Central memory CD8-positive, alpha-beta T cell (primary cell): Measurements from ENCODE around the gene NUCKS1.

Experiments
- ATAC-seq: fragments of 150-1000 bp; cut with Tn5 transposase; replicated peaks from 2 replicates; pipeline ENCODE4 v1.10.0; 2022; ENCODE audit warnings: mild to moderate bottlenecking, moderate FRiP score, moderate number of reproducible peaks; ENCODE audit not compliant: poor library complexity, severe bottlenecking; ENCODE audit errors: extremely low read depth
- DNase-seq, 2 donors: peaks; one replicate each; pipeline ENCODE4 v3.0.0; 2021; ENCODE audit warnings: low spot score in 2 of 2
- H3K27ac Mint-ChIP-seq: one replicate; pipeline ENCODE4 v1.8.0; 2022; ENCODE audit warnings: low read depth, mild to moderate bottlenecking, moderate library complexity, mixed read lengths
- H3K27me3 Mint-ChIP-seq: one replicate; pipeline ENCODE4 v1.8.0; 2022; ENCODE audit warnings: mixed read lengths
- H3K36me3 Mint-ChIP-seq: one replicate; pipeline ENCODE4 v1.8.0; 2022; ENCODE audit warnings: mild to moderate bottlenecking, moderate library complexity, mixed read lengths; ENCODE audit not compliant: insufficient read depth
- H3K4me1 Mint-ChIP-seq: one replicate; pipeline ENCODE4 v1.8.0; 2022; ENCODE audit warnings: mixed read lengths
- H3K4me3 Mint-ChIP-seq: one replicate; pipeline ENCODE4 v1.8.0; 2022; ENCODE audit warnings: mild to moderate bottlenecking, moderate library complexity, mixed read lengths
- H3K9me3 Mint-ChIP-seq: one replicate; pipeline ENCODE4 v1.8.0; 2022; ENCODE audit warnings: mixed read lengths

Gene NUCKS1

GRCh38 chr1:205783433-205783795, 33.4 kb upstream of the NUCKS1 start:
- no peak for DNase-seq
- Mint-ChIP-seq H3K4me1 (peaks cover 13% of the 10 kb centered on the region), H3K27me3 (no peaks in the 10 kb centered on the region), H3K9me3 (no peaks in the 10 kb centered on the region), H3K36me3 (peaks cover 2% of the 10 kb centered on the region), H3K27ac (no peak overlapping the region), H3K4me3 (no peak overlapping the region)
- no peak for ATAC-seq

GRCh38 chr1:205782627-205783432, 32.8 kb upstream of the NUCKS1 start:
- no peak overlapping the region for H3K27ac Mint-ChIP-seq
- no peaks in the 10 kb centered on the region for H3K9me3 Mint-ChIP-seq
- no peak overlapping the region for H3K4me3 Mint-ChIP-seq
- peaks cover 18% of the 10 kb centered on the region for H3K4me1 Mint-ChIP-seq
- peak; percentile 36 for ATAC-seq
- H3K36me3 Mint-ChIP-seq, result peaks cover 2% of the 10 kb centered on the region
- no peak for DNase-seq
- H3K27me3 Mint-ChIP-seq, result no peaks in the 10 kb centered on the region

- H3K36me3 Mint-ChIP-seq, result peaks cover 4% of the 10 kb centered on the region
- no peak for ATAC-seq
Measured at GRCh38 chr1:205780335-205780734, 30.4 kb upstream of the NUCKS1 start.

GRCh38 chr1:205777994-205778393, 28.0 kb upstream of the NUCKS1 start:
- H3K36me3 Mint-ChIP-seq, result peaks cover 19% of the 10 kb centered on the region
- H3K27ac Mint-ChIP-seq, result peak overlapping the region; percentile 89
- peaks cover 53% of the 10 kb centered on the region for H3K4me1 Mint-ChIP-seq
- DNase-seq (no peak), ATAC-seq (no peak)
- H3K27me3 Mint-ChIP-seq, result no peaks in the 10 kb centered on the region
- no peak overlapping the region for H3K4me3 Mint-ChIP-seq
- H3K9me3 Mint-ChIP-seq, result no peaks in the 10 kb centered on the region

More at GRCh38 chr1:205780335-205780734, 30.4 kb upstream of the NUCKS1 start:
- Mint-ChIP-seq H3K27ac (peak overlapping the region; percentile 86), H3K9me3 (no peaks in the 10 kb centered on the region), H3K4me1 (peaks cover 36% of the 10 kb centered on the region), H3K27me3 (no peaks in the 10 kb centered on the region), H3K4me3 (no peak overlapping the region)
- DNase-seq, result no peak

- Mint-ChIP-seq H3K4me1 (peaks cover 71% of the 10 kb centered on the region), H3K9me3 (no peaks in the 10 kb centered on the region), H3K27me3 (no peaks in the 10 kb centered on the region), H3K27ac (peak overlapping the region; percentile 98), H3K4me3 (peak overlapping the region; percentile 91), H3K36me3 (peaks cover 25% of the 10 kb centered on the region)
- DNase-seq (no peak), ATAC-seq (no peak)
Measured at GRCh38 chr1:205775717-205776056, 25.7 kb upstream of the NUCKS1 start.

GRCh38 chr1:205775015-205775716, 25.2 kb upstream of the NUCKS1 start, which contains the start of gene RAB29:
Gene RAB29 (minus strand): TSS chr1:205775482. CDS start chr1:205774956, 526 bp downstream.
- DNase-seq (peak; percentile 75 to 87), ATAC-seq (peak; percentile 90)
- Mint-ChIP-seq H3K4me3 (peak within 1 kb of the TSS; percentile 91), H3K27me3 (no peaks in the 10 kb centered on the region), H3K9me3 (no peaks in the 10 kb centered on the region), H3K4me1 (peaks cover 76% of the 10 kb centered on the region), H3K27ac (peak within 1 kb of the TSS; percentile 98), H3K36me3 (peaks cover 30% of the 10 kb centered on the region)

GRCh38 chr1:205774198-205775014, 24.4 kb upstream of the NUCKS1 start:
- no peaks in the 10 kb centered on the region for H3K27me3 Mint-ChIP-seq
- DNase-seq (peak; percentile 22 to 28), ATAC-seq (peak; percentile 31)
- H3K4me3 Mint-ChIP-seq, result peak overlapping the region; percentile 91
- H3K36me3 Mint-ChIP-seq, result peaks cover 38% of the 10 kb centered on the region
- H3K27ac Mint-ChIP-seq, result peak overlapping the region; percentile 98
- H3K4me1 Mint-ChIP-seq, result peaks cover 76% of the 10 kb centered on the region
- no peaks in the 10 kb centered on the region for H3K9me3 Mint-ChIP-seq

- DNase-seq, result no peak
- H3K4me1 Mint-ChIP-seq, result peaks cover 61% of the 10 kb centered on the region
Measured at GRCh38 chr1:205772607-205773032, 22.6 kb upstream of the NUCKS1 start.

GRCh38 chr1:205770618-205771017, 20.6 kb upstream of the NUCKS1 start:
- H3K4me3 Mint-ChIP-seq, result no peak overlapping the region
- no peaks in the 10 kb centered on the region for H3K9me3 Mint-ChIP-seq
- peaks cover 59% of the 10 kb centered on the region for H3K36me3 Mint-ChIP-seq
- DNase-seq (no peak), ATAC-seq (no peak)
- peak overlapping the region; percentile 62 for H3K27ac Mint-ChIP-seq
- H3K4me1 Mint-ChIP-seq, result peaks cover 55% of the 10 kb centered on the region
- no peaks in the 10 kb centered on the region for H3K27me3 Mint-ChIP-seq

More at GRCh38 chr1:205772607-205773032, 22.6 kb upstream of the NUCKS1 start:
- ATAC-seq, result no peak
- no peaks in the 10 kb centered on the region for H3K9me3 Mint-ChIP-seq
- peak overlapping the region; percentile 91 for H3K4me3 Mint-ChIP-seq
- peaks cover 53% of the 10 kb centered on the region for H3K36me3 Mint-ChIP-seq
- peak overlapping the region; percentile 98 for H3K27ac Mint-ChIP-seq
- no peaks in the 10 kb centered on the region for H3K27me3 Mint-ChIP-seq

- Mint-ChIP-seq H3K36me3 (peaks cover 52% of the 10 kb centered on the region), H3K4me1 (peaks cover 49% of the 10 kb centered on the region), H3K27me3 (no peaks in the 10 kb centered on the region), H3K9me3 (no peaks in the 10 kb centered on the region), H3K4me3 (no peak overlapping the region), H3K27ac (peak overlapping the region; percentile 80)
- DNase-seq (no peak), ATAC-seq (no peak)
Measured at GRCh38 chr1:205769641-205770365, 19.8 kb upstream of the NUCKS1 start.

- peaks cover 27% of the 10 kb centered on the region for H3K4me1 Mint-ChIP-seq
- ATAC-seq (no peak), DNase-seq (no peak)
- no peaks in the 10 kb centered on the region for H3K27me3 Mint-ChIP-seq
- no peak overlapping the region for H3K27ac Mint-ChIP-seq
- H3K9me3 Mint-ChIP-seq, result no peaks in the 10 kb centered on the region
- H3K4me3 Mint-ChIP-seq, result no peak overlapping the region
- H3K36me3 Mint-ChIP-seq, result peaks cover 43% of the 10 kb centered on the region
Measured at GRCh38 chr1:205767248-205767647, 17.3 kb upstream of the NUCKS1 start.

GRCh38 chr1:205766570-205766969, 16.6 kb upstream of the NUCKS1 start:
- Mint-ChIP-seq H3K27me3 (no peaks in the 10 kb centered on the region), H3K4me3 (no peak overlapping the region), H3K36me3 (peaks cover 38% of the 10 kb centered on the region), H3K4me1 (peaks cover 20% of the 10 kb centered on the region), H3K9me3 (no peaks in the 10 kb centered on the region), H3K27ac (no peak overlapping the region)
- DNase-seq (no peak), ATAC-seq (no peak)
